Activated T-cell treated with anti-CD3 and anti-CD28 coated beads, Interleukin-2, amount 50 U/mL, for 24 hours (primary cell): ENCODE results near the gene TCF7.

ENCODE experiments used
- DNase-seq: peaks from one replicate; pipeline ENCODE4 v3.0.0-alpha.2; 2020
- H3K27ac Mint-ChIP-seq: 2 replicates; pipeline ENCODE4 v1.8.0; 2020; ENCODE audit warnings: mild to moderate bottlenecking, mixed read lengths
- H3K27me3 Mint-ChIP-seq: 2 replicates; pipeline ENCODE4 v1.8.0; 2020; ENCODE audit warnings: mixed read lengths
- H3K36me3 Mint-ChIP-seq: 2 replicates; pipeline ENCODE4 v1.8.0; 2020; ENCODE audit warnings: low read depth, mixed read lengths
- H3K4me1 Mint-ChIP-seq: 2 replicates; pipeline ENCODE4 v1.8.0; 2020; ENCODE audit warnings: low read depth, mixed read lengths
- H3K4me3 Mint-ChIP-seq: 2 replicates; pipeline ENCODE4 v1.8.0; 2020; ENCODE audit warnings: mild to moderate bottlenecking, moderate library complexity, mixed read lengths
- H3K9me3 Mint-ChIP-seq: 2 replicates; pipeline ENCODE4 v1.8.0; 2020; ENCODE audit warnings: mixed read lengths

The TCF7 gene

GRCh38 chr5:134099288-134099872 is 15.1 kb upstream of the TCF7 start:
- no peaks in the 10 kb centered on the region for H3K36me3 Mint-ChIP-seq
- H3K27me3 Mint-ChIP-seq: no peaks in the 10 kb centered on the region
- H3K9me3 Mint-ChIP-seq: no peaks in the 10 kb centered on the region
- H3K4me3 Mint-ChIP-seq: peak overlapping the region; percentile 62
- DNase-seq: no peak
- H3K27ac Mint-ChIP-seq: peak overlapping the region; percentile 94
- peaks cover 82% of the 10 kb centered on the region for H3K4me1 Mint-ChIP-seq

GRCh38 chr5:134099939-134100282 is 14.6 kb upstream of the TCF7 start:
- H3K27ac Mint-ChIP-seq: peak overlapping the region; percentile 94
- no peaks in the 10 kb centered on the region for H3K36me3 Mint-ChIP-seq
- H3K4me1 Mint-ChIP-seq: peaks cover 85% of the 10 kb centered on the region
- DNase-seq: no peak
- H3K9me3 Mint-ChIP-seq: no peaks in the 10 kb centered on the region
- no peaks in the 10 kb centered on the region for H3K27me3 Mint-ChIP-seq
- peak overlapping the region; percentile 62 for H3K4me3 Mint-ChIP-seq

GRCh38 chr5:134100283-134101091 is 14.0 kb upstream of the TCF7 start:
- no peaks in the 10 kb centered on the region for H3K9me3 Mint-ChIP-seq
- H3K27ac Mint-ChIP-seq: peak overlapping the region; percentile 94
- peaks cover 88% of the 10 kb centered on the region for H3K4me1 Mint-ChIP-seq
- no peaks in the 10 kb centered on the region for H3K36me3 Mint-ChIP-seq
- H3K27me3 Mint-ChIP-seq: no peaks in the 10 kb centered on the region
- peak overlapping the region; percentile 62 for H3K4me3 Mint-ChIP-seq
- DNase-seq: peak; percentile 84

GRCh38 chr5:134101686-134102439 is 12.6 kb upstream of the TCF7 start:
- Mint-ChIP-seq H3K27ac (peak overlapping the region; percentile 37), H3K4me3 (no peak overlapping the region), H3K4me1 (peaks cover 90% of the 10 kb centered on the region), H3K9me3 (no peaks in the 10 kb centered on the region), H3K27me3 (no peaks in the 10 kb centered on the region), H3K36me3 (no peaks in the 10 kb centered on the region)
- DNase-seq: peak; percentile 87

- DNase-seq: peak; percentile 63
- Mint-ChIP-seq H3K27ac (peak overlapping the region; percentile 90), H3K9me3 (no peaks in the 10 kb centered on the region), H3K36me3 (no peaks in the 10 kb centered on the region), H3K27me3 (no peaks in the 10 kb centered on the region), H3K4me3 (peak overlapping the region; percentile 22), H3K4me1 (peaks cover 94% of the 10 kb centered on the region)
Observed at GRCh38 chr5:134103397-134103796, 11.1 kb upstream of the TCF7 start.

- peak; percentile 51 for DNase-seq
- Mint-ChIP-seq H3K4me3 (peak overlapping the region; percentile 63), H3K27me3 (no peaks in the 10 kb centered on the region), H3K4me1 (peaks cover 92% of the 10 kb centered on the region), H3K36me3 (no peaks in the 10 kb centered on the region), H3K9me3 (no peaks in the 10 kb centered on the region), H3K27ac (peak overlapping the region; percentile 90)
Observed at GRCh38 chr5:134103998-134104654, 10.4 kb upstream of the TCF7 start.

GRCh38 chr5:134106991-134107701 is 7.3 kb upstream of the TCF7 start:
- no peaks in the 10 kb centered on the region for H3K27me3 Mint-ChIP-seq
- peaks cover 88% of the 10 kb centered on the region for H3K4me1 Mint-ChIP-seq
- H3K9me3 Mint-ChIP-seq: no peaks in the 10 kb centered on the region
- H3K27ac Mint-ChIP-seq: peak overlapping the region; percentile 71
- no peak overlapping the region for H3K4me3 Mint-ChIP-seq
- no peaks in the 10 kb centered on the region for H3K36me3 Mint-ChIP-seq
- no peak for DNase-seq

GRCh38 chr5:134107779-134108178 is 6.7 kb upstream of the TCF7 start:
- DNase-seq: no peak
- Mint-ChIP-seq H3K36me3 (no peaks in the 10 kb centered on the region), H3K4me1 (peaks cover 92% of the 10 kb centered on the region), H3K27ac (peak overlapping the region; percentile 1), H3K4me3 (no peak overlapping the region), H3K9me3 (no peaks in the 10 kb centered on the region), H3K27me3 (no peaks in the 10 kb centered on the region)

- Mint-ChIP-seq H3K4me3 (peak overlapping the region; percentile 41), H3K9me3 (no peaks in the 10 kb centered on the region), H3K27me3 (no peaks in the 10 kb centered on the region), H3K4me1 (peaks cover 79% of the 10 kb centered on the region), H3K36me3 (peaks cover 7% of the 10 kb centered on the region), H3K27ac (peak overlapping the region; percentile 97)
- no peak for DNase-seq
Observed at GRCh38 chr5:134110382-134110781, 4.1 kb upstream of the TCF7 start.

- Mint-ChIP-seq H3K27me3 (no peaks in the 10 kb centered on the region), H3K36me3 (peaks cover 22% of the 10 kb centered on the region)
- peak; percentile 63 for DNase-seq
Observed at GRCh38 chr5:134111741-134112647, 2.5 kb upstream of the TCF7 start.

GRCh38 chr5:134112726-134113362 is 1.6 kb upstream of the TCF7 start:
- Mint-ChIP-seq H3K27ac (peak overlapping the region; percentile 97), H3K4me1 (peaks cover 79% of the 10 kb centered on the region), H3K36me3 (peaks cover 30% of the 10 kb centered on the region), H3K4me3 (peak overlapping the region; percentile 84), H3K9me3 (no peaks in the 10 kb centered on the region), H3K27me3 (no peaks in the 10 kb centered on the region)
- DNase-seq: no peak

More at GRCh38 chr5:134111741-134112647, 2.5 kb upstream of the TCF7 start:
- H3K27ac Mint-ChIP-seq: peak overlapping the region; percentile 97
- H3K4me1 Mint-ChIP-seq: peaks cover 79% of the 10 kb centered on the region
- peak overlapping the region; percentile 84 for H3K4me3 Mint-ChIP-seq
- H3K9me3 Mint-ChIP-seq: no peaks in the 10 kb centered on the region

GRCh38 chr5:134113363-134113889 is 1.1 kb upstream of the TCF7 start:
- no peaks in the 10 kb centered on the region for H3K9me3 Mint-ChIP-seq
- peak; percentile 59 for DNase-seq
- H3K27ac Mint-ChIP-seq: peak overlapping the region; percentile 95
- H3K4me1 Mint-ChIP-seq: peaks cover 79% of the 10 kb centered on the region
- H3K4me3 Mint-ChIP-seq: peak overlapping the region; percentile 84
- peaks cover 36% of the 10 kb centered on the region for H3K36me3 Mint-ChIP-seq
- no peaks in the 10 kb centered on the region for H3K27me3 Mint-ChIP-seq
